PFSK-1 (cell line): Measurements from ENCODE around the gene BICD2.

Experiments
- FOXP2 ChIP-seq: optimal IDR thresholded peaks from 2 replicates; pipeline ENCODE3; 2011; ENCODE audit warnings: borderline replicate concordance, control low read depth, inconsistent platforms; ENCODE audit not compliant: insufficient read depth; ENCODE audit errors: extremely low read length, extremely low read depth
- POLR2AphosphoS5 ChIP-seq: IDR thresholded peaks from 2 replicates; pipeline ENCODE4 v1.6.1; 2012; ENCODE audit warnings: low read depth, mild to moderate bottlenecking, control low read depth, low read length, moderate library complexity
- REST ChIP-seq, 2 experiments: IDR thresholded peaks; 2 replicates each; pipeline versions ENCODE4 v1.6.1 to v1.8.0; 2011 to 2012; ENCODE audit warnings: low read depth in 2 of 2, low read length in 2 of 2, control low read depth in 1 of 2, inconsistent platforms in 1 of 2, mild to moderate bottlenecking in 1 of 2, moderate library complexity in 1 of 2; ENCODE audit not compliant: insufficient read depth in 1 of 2
- SIN3A ChIP-seq: IDR thresholded peaks from 2 replicates; pipeline ENCODE4 v1.6.1; 2012; ENCODE audit warnings: mild to moderate bottlenecking, low read length, moderate library complexity, borderline replicate concordance; ENCODE audit not compliant: insufficient read depth
- TAF1 ChIP-seq: IDR thresholded peaks from 2 replicates; pipeline ENCODE4 v1.6.1; 2012; ENCODE audit warnings: low read length, control low read depth, borderline replicate concordance; ENCODE audit not compliant: insufficient read depth

- TF ChIP-seq REST (IDR thresholded peaks at IDR 0.05; ENCODE audit: insufficient read depth in 1 of 2, low read depth in 2 of 2, low read length in 2 of 2) = no peak
- TF ChIP-seq POLR2AphosphoS5 = no peak
- TF ChIP-seq TAF1 = no peak
- no peak for TF ChIP-seq SIN3A
- no peak for TF ChIP-seq FOXP2
Measured at GRCh38 chr9:92661743-92662142, 102.9 kb downstream of the BICD2 start.
